ENCODE measurements around the gene ANKRD9.

The ANKRD9 gene

DNA sequence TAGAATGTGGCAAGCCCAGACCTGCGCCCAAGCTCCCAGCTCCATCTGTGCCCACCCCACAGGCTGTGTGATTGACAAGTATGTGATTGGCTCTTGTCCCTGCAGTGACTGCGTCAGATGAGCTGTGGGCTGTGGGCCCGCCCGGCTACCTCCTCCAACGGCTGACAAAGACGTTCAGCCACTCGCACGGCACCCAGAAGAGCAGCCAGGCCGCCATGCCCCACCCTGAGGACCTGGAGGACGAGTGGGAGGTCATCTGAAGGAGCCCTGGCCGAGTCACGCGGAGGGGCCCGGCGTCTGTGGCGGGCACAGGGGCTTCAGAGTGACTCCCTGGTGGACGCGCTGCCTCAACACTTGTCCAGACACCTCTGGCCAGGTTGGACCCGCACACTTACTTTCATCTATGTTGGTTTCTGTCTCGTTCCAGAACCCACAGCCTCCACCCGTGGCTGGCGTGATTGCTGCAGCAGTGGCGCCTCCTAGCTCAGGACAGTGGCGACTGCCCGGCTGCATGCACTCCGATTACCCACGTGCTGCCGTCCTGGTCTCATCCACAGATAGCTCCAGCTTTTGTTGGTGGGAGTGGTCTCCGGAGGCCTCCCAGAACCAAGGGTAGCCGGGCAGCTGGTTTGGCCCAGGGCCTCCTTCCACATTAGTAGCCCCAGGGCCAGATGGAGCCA is 11.4 kb downstream of the ANKRD9 start:
- no peak for DNase-seq

DNA sequence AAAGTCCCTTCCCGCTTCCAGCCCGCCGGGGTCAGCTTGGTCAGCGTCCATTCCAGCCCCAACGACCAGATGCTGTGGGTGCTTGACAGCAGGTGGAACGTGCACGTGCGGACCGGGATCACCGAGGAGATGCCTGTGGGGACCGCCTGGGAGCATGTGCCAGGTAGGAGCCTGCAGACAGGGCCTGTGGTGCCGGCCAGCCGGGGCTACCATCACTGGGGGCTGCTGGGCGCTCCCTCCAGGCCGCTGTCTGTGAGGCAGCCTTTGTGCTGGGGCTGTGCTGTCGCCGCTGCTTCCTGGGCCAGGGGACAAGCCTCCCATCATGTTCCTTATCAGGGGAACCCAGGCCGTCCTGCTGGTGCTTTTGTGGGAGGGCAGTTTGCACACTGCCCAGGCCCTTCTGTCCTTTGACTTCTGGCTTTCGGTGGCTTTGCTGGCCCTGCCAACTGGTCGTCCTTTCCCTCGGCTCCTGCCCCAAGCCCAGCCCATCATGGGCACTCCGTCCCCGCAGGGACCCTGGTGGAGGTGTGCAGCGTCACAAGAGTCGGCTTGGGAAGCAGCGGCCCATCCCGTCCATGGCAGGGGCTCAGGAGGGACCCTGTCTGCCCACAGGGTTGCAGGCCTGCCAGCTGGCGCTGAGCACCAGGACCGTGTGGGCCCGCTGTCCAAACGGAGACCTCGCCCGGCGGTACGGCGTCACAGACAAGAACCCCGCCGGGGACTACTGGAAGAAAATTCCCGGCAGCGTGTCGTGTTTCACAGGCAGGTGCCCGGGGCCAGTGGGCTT is 12.4 kb downstream of the ANKRD9 start:
- no peak for DNase-seq

DNA sequence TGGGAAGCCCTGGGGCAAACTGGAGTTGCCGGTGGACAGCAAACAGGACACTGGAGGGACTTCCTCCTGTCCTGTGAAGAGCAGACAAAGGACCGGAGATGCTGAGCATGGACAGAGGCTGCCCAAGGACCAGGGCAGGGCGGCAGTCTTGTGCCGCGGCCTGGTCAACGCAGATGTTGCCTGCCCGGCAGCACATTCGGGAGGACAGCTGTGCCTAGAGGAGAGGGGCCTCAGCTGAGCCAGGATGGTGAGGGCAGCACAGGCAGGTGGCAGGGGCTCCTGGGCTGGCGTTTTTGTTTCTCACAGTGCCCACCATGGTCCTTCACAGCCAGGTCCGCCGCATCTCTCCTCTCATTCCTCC is 13.3 kb downstream of the ANKRD9 start:
- DNase-seq, result no peak

DNA sequence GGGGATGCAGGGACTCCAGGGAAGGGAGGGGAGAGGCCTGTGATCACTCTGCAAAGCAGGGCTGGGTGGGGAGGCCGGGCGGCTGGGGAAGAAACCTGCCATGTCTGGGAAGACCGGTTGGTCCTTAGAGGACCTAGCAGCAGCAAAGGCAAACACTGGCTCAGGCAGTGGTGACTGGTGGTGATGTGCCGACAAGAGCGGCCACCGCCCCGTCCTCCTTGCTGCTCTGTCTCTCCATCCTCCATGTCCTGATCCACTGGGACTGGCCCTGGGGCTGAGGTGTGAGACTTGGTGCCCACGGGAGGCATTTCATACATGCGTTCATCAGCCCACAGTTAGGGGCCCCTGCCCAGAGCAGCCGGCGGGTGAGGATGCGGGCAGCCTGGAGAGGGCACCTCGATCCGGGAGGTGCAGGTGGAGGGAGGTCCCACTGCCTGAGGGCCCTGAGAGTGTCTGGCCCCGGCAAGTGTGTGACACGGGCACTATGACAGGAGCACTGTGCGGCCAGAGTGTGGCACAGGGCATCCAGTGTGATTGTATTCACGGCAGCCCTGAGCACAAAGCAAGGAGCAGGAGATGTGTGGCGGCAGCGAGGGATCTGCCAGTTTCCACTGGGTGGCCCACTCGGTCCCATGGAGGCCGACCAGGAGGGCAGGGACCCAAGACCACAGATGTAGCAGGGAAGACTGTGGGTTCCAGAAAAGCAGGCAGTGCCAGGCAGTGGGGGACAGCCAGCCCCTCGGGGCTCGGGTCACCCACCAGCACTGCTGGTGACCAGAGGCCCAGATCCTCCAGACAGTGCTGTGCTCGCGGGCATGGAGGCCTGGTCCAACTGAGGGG is 13.9 kb downstream of the ANKRD9 start:
- no peak for DNase-seq

DNA sequence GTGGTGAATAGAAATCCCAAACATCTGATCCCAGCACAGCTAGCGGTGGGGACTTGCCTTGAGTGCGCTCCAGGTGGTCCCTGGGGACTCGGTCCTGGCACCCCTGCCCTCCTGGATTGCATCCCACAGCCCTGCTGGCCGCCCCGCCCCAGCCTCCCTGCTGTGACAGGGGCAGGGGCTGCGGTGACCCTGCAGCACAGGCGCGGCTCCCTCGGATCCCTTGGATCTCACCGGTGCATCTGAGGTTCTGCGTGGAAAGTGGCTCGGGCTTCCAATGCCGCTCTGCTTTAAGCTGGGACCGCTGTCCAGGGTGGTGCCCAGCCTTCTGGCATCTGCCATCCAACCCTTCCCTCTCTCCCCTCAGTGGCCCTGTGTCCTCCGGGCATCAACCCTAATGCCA is 16.0 kb downstream of the ANKRD9 start:
- no peak for DNase-seq

DNA sequence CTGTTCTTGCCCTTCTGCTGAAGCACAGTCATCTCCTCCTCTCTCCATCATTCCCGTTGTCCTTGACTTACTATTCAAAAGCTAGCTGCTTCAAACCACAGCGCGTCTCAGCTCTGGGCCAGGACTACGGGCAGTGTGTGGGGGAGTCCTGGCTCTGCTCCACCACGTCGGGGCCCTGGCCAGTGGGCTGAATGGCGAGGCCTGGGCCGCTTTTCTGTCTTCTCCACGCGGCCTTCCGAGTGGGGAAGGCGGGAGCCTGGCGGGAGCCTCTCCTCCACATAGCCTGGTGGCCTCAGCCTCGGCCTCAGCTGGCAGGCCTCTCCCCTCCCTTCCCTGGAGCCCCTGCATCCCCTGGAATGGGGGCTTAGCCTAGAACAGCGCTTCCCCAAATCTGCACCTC is 16.5 kb downstream of the ANKRD9 start:
- no peak for DNase-seq

DNA sequence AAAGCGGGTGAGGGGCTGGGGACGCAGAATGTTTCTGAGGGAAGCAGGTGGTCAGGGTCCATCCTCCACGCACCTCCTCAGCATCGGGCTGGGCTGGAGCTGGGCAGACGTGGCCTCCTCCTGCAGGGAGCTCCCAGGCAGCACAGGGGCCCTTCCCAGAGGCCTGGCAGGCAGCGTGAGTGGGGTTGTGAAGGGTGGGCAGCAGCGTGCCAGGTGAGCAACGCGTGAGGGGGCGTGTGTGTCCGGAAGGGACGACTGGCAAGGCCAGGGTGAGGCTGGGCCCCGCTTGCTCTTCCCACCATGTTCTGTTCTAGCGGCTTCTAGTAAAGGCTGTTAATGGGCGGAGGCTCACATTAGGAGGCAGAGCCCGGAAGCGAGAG is 17.1 kb downstream of the ANKRD9 start:
- no peak for DNase-seq

DNA sequence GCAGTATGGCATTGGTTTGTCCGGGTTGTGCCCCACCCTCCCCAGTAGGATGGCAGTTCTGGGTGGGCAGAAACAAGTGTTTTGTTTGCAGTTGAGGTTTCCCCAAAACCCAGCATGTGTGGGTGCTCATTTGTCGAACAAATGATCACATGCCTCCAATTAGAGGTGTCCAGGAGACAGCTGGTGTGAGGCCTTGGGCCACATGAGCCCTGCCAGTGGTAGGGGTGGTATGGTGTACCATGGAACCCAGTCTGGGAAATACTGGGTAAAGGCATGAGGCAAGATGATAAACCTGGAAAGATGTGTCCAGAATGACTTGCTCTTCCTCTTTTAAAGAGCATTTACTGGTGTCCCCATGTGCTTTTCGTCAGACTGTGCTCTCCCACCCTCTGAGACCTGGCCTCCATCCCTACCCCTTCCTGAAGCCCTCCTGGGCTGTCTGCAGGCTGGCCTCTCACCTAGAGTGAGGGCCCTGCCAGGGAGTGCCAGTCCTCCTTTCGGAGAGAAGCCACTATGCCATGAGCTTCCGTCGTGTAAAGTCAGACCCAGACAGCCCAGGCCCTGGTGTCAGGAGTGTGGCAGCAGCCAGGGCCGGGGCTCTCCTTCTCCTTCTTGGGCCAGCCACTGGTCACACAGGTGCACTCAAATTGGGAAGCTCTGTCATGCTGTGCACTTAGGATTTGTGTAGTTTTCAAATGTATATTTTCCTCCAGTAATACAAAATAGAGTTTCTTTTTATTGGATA is 17.6 kb downstream of the ANKRD9 start:
- DNase-seq, result no peak

DNA sequence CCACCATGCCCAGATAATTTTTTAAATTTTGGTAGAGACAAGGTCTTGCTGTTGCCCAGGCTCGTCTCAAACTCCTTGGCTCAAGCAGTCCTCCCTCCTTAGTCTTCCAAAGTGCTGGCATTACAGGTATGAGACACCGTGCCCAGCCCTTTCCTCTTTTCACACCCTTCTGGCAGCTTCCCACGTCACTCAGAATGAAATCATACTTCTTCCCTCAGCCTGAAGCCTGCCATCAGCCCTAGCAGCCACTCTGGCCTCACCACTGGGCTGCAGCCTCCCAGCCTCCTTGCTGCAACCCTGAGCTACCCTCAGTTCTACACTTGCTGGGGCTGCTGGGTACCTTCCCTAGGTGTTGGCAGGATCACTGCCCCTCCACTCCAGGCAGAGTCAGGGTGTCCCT is 18.2 kb downstream of the ANKRD9 start:
- no peak for DNase-seq

DNA sequence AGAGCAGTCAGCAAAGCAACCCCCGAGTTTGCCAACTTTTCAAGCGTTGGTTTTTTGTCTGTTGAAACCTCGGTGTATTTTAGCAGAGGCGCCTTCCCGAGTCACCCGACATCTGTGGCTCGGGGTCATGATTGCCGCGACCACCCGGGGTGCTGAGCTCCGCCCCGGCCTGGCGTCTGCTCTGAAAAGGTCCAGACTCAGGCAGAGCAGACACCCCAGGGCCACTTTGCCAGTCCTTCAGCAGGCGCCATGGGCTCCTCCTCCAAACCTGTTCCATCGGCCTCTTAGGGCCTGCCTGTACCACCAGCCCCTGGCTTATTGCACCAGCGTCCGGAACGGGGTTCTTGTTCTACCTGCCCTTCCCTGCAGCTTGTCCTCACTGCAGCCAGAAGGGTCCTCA is 19.1 kb downstream of the ANKRD9 start:
- DNase-seq, result no peak

DNA sequence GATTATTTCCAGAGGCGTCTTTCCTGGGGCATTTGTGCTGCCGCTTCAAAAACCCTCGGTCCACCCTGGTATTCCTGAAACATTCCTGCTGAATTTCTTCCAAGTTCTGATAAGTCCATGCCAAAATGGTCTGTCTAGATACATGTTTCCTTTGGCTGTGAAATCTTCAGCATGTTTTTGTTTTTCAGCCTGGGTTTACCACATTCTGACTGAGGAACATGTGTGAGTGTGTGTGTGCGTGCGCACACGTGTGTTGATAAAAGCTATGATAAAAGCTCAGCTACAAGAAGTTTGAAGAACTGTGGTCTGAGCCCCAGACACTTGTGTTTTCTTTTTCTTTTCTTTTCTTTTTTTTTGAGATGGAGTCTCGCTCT is 22.4 kb downstream of the ANKRD9 start:
- DNase-seq, result no peak

DNA sequence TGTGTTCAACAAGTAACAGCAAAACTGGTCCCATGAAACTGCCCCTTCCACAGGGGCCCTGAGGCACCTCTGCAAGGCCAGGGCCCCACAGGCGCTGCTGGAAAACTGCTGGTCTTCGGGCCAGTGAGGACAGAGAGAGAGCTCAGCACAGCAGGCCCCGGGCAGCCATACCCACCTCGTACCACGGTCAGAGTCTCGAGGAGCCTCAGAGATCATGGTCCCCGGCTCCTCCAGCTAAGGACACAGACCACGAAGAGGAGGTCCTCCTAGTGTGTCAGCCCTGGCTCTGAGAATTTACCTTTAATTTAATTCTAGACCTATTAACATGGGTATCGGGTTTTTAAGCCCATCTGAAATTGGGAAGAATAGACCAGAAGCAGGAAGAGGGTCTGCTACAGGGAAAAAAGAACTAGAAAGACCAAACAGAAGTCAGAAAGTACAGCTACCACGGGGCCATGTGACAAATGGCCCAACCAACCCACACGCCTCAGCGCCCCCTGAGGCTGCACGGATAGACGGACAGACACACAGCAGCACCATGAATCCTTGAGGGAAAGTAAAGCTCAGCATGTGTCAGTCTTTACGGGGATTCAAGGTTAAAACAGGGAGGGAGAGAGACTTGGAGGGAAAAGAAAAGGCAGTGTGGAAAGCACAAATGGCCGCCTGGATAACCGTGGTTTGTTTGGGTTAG is 22.9 kb downstream of the ANKRD9 start:
- no peak for DNase-seq

DNA sequence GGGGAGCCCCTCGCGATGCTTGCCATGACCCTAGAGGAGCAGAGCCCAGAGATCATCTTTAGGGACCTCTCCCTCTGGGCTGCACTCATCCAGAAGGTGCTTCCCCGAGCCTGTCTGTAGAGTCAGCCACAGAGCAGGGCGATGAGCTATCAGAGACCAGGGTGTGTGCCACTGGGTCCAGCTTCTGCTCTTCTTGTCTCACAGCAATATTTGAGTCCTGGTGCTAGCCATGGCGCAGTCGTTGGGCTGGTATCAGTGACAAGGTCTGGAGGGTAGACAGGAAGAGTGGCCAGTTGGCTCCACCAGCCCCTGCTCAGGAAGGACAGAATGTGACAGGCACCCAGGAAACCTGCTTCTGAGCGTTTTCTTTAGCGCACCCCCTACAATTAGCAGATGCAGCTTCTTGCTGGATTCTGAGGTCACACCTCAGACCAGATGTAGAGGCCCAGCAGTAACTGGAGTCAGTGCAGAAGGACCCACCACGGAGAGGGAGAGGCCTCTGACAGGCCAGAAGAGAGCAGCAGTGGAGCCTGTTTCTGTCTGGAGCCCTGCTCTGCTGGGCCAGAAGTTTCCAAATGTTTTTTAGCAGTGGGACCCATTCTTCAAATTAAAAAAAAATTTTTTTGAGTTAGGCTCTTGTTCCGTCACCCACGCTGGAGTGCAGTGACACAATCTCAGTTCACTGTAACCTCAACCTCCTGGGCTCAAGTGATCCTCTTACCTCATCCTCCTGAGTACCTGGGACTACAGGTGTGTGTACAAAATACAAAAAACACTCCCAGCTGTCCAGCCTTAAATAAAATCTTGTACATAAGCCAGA is 23.7 kb downstream of the ANKRD9 start:
- DNase-seq, result no peak

DNA sequence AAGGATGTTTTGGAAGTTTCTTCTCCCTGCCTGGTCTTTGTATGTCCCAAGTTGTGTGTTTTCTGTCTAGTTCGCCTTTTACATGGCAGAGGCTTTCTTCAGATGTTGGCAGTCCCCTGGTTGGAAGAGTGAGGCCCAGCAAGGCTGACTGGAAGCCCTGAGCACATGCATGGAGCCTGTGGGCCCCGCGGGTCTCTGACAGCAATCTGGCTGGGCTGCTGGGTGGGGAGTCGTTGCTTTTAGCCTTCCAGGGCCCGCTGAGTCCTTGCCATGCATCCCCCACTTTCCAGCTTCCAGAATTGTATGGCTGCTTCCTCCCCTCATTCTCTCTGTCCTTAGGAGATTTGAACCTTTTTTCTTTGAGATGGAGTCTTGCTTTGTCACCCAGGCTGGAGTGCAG is 25.3 kb downstream of the ANKRD9 start:
- no peak for DNase-seq

DNA sequence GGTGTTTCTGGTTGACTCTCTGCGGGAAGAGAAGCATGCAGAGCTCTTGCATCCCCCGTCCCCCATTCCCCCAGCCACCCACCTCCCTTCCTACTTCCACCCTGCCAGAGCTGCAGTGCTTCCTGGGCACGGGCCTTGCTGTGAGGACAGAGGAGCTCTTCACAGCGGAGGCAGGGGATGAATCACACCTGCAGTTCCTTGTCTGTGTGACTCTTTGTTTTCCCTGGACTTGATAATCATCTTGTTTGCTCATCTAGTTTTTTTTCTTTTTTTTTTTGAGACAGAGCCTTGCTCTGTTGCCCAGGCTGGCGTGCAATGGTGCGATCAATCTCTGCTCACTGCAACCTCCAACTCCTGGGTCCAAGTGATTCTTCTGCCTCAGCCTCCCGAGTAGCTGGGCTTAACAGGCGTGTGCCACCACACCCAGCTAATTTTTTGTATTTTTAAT is 27.8 kb downstream of the ANKRD9 start:
- no peak for DNase-seq

DNA sequence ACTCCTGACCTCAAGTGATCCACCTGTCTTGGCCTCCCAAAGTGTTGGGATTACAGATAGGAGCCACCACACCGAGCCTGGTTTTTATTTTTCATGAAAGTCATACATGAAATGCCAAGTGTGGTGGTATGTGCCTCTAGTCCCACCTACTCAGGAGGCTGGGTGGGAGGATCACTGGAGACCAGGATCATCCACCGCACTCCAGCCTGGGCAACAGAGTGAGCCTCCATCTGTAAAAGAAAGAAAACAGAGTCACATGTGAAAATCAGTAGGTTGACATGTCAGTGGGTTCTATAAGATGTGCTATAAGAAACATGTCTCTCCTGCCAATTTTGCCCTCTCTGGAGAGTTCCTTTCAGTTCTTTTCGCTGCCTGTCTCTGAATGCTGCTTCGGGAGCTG is 28.2 kb downstream of the ANKRD9 start:
- DNase-seq, result no peak

DNA sequence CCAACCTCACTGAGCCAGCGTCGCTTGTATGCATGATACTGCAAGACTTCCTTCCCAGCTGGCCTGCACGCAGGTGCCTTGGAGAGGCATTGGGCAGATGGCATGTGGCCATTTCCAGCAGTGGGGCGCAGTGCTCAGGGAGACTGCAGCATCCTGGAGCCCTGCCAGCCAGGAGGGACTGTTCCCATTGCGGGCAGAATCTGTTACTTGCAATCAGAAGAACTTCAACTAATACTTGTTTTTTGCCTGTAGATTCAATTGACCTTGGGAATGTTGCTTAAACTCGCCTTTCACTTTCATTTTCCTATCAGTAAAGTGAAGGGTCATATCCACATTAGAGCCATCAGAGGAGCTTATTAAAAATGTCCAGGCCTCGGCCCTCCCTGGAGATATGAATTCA is 29.8 kb downstream of the ANKRD9 start:
- DNase-seq, result no peak

DNA sequence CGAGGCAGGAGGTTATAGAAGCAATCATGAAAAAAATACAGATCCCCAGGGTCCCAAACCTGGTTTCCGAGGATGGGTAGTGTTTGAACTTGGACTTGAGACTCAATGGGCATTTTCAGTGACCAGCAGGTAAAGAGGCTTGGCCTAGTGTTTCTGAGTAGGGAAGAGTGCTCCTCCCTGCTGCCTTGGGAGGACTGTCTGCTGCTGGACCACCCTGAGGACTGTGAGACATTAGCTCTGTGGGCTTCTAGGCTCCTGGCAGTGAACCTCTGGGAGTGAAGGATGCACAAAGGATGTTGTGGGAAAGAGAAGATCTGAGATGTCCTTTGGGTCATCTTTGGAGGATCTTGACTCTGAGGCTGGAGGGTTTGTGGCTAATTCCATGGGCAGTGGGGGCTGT is 30.5 kb downstream of the ANKRD9 start:
- no peak for DNase-seq

DNA sequence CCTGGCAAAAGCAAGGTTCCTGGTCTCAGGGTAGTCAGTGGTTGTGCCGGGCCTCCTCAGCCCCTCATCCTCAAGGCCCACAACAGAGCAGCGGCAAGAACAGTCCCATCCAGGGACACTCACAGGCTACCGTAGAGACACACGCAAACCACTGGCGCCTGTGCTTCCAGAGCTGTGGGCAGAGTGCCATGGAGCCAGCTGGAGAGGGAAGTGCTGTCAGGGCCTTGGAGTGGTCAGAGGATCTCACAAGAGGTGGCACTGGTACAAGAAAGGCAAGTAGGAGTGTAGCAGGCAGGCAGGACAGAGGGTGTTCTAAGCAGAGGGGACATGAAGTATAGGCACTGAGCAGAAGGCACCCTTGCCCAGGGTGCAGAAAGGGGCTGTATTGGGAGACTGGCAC is 34.6 kb downstream of the ANKRD9 start:
- no peak for DNase-seq

DNA sequence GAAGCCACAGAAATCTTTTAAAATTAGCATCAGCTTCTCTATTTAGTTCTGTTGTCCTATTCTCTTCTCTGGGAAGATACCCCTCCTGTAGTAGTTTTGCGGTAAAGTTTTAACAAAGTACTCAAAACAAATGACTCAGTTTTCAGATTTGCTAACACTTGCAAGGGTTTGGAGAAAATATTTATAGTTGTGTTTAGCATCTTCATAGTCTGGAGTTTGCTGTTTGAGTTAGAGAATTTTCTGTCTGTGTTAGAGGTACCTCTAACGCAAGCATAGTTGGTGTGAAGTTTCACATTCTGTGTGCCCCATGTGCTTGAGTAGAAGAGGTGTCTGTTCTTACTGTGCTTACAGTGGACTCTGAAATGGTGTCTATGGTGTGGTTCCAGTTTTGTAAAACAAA is 36.0 kb downstream of the ANKRD9 start:
- DNase-seq, result no peak

DNA sequence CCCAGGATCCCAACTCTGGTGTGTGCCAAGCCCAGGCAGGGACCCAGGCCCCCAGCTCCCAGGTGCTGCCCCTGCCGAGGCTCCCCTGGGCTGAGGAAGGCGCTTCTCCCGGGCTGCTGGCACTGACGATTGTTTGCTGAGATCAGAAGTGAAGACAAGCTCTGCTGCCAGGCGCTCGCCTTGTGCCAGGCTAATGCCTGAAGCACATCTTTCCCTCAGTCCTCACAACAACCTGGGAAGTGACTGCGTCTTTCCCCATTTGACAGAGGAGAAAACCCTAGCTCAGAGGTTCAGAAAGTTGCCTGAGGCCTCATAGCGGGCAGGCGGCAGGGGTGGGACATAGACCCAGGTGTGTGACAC is 36.8 kb downstream of the ANKRD9 start:
- DNase-seq, result no peak

Measured in NCI-H526 (cell line).